GM19438 (cell line): ENCODE measurements around the gene NCK1.
"Not testable (repeated sequence)": the region's sequence is repeated elsewhere in the genome, so short reads cannot be mapped to it uniquely, and the experiment has no call there.

Source experiments
- ATAC-seq: cut with Tn5 transposase; IDR thresholded peaks from one replicate; pipeline ENCODE4 v1.9.1; 2021; ENCODE audit warnings: low read depth; ENCODE audit not compliant: unreplicated experiment

Gene NCK1

DNA sequence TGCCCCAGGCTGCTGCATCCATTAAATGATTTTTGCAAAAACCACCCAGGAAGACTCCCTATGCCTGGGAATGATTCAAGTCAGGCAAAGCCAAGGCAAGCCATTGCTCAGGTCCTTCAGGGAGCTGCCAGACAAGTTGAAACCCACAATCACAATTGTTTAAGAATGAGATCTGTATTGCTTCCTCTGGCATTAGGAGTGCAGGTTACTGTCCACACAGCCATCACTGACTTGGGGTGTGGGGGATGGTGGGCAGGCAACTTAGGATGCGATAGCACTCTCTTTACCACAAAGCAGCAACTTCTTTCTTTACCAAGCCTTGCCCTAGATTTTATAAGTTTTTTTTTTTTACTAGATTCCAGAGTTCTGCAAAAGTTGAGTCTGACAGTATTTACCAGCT lies 80.8 kb downstream of the NCK1 start:
- ATAC-seq, result no peak

DNA sequence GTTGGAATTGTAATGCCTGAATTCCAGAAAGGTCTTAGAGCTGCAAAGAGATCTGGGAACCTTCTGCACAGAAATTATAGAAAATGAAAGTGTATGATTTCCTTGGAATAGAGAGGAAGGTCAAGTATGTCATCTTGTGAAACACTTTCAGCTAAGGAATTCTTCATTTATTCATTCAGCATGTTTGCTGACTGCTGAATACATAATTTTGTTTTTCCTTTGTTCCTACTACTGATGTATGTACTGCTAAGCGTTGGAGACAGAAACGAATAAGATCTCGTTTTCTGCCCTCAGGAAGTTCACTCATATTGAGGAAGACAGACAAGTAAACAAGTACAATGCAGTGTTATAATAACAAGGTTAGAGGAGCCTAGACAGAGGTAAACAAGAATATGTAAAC lies 81.4 kb downstream of the NCK1 start:
- ATAC-seq, result no peak

- no peak for ATAC-seq
Observed at GRCh38 chr3:136946978-136947377, 85.0 kb downstream of the NCK1 start.

DNA sequence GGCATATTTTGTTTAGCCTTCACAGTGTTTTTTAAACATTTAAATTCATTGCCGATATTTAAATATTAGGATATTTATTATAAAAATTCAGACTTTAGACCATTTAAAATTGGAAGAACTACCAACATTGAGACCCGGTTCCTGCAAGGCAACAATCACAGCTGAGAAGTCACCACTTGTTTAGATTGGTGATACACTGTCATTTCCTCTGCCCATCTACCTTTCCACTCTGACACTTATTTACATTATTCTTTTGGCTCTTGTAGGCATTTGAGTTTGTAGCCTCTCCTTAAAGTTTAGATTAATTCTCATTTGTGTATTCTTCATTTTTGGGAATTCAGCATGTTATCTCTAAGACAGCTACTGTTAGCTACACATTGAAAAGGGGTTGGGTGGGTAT lies 85.5 kb downstream of the NCK1 start:
- ATAC-seq, result no peak

- no peak for ATAC-seq
Observed at GRCh38 chr3:136949146-136949545, 87.1 kb downstream of the NCK1 start.

DNA sequence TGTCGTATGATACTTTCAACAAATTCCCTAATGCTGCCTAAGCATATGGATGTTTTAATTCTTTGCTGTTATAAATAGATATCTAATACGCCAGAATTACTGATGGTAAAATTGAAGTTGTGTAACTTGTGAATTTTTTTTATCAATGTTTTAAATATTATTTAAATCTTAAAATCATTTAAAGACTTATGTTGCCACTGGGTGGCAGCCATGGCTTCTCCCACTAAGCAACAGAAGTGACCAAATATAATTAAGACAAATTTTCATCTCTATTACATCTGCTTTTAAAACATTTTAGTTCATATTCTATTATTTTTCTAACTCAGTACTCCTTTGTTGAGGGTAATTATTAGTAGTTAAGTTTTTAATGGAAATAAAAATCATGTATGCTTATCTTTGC lies 87.7 kb downstream of the NCK1 start:
- ATAC-seq, result no peak

GRCh38 chr3:136950623-136951022 lies 88.6 kb downstream of the NCK1 start:
- no peak for ATAC-seq

- no peak for ATAC-seq
Observed at GRCh38 chr3:136952292-136952691, 90.3 kb downstream of the NCK1 start.

GRCh38 chr3:136954251-136954650 lies 92.2 kb downstream of the NCK1 start:
- ATAC-seq, result no peak

DNA sequence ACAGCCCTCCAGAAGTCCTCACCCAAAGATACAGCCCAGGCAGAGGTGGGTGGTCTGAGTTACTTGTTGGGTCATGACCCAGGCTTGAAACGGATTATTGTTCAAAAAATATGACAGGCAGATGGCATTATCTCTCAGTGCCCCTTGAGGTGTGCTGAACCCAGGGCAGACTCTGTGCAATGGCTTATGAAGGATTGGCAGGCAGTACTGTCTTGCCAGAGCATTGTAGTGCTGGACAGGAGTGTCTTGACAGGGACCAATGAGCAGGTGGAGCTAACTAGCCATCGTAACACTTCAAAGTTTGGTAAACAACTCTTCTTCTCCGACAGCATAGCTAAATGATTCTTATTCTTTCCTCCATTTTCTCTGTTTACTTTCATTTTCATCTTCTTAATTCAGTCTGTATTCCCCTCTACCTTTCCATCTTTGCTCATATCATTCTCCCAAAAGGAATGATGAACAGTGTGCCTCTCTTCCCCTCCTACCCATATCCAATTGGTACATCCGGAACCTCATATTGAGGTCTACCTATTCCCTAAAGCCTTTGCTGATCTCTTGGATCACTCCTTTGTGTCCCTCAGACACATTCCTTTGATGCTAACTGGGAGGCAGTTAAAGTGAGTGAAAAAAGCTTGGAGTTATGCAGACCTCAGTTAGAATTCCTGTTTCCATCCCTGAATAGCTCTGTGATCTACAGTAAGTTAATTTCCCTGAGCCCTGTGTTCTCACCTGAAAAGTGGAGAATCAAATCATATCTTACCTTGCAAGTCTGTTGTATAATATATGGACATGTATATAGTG lies 93.2 kb downstream of the NCK1 start:
- no peak for ATAC-seq

- ATAC-seq, result no peak
Observed at GRCh38 chr3:136955813-136956212, 93.8 kb downstream of the NCK1 start.

DNA sequence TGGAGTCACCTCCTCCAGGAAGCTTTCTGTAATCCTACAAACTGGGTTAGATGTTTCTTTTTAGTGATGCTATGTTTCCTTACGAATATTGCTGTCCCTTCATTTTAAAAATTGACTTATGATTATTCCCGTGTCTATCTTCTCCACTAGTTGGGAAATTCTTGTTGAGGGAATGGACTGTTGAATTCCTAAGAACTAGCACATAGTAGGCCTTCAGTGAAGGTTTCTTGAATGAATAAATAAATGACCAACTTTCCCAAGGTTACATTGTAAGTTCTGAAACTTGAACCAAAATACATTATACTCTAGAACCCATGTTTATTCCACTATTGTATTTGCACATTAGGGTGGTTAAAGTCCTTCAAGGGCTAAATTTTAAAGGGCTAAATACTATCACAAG lies 95.0 kb downstream of the NCK1 start:
- ATAC-seq, result no peak

- no peak for ATAC-seq
Observed at GRCh38 chr3:136957751-136958288, 95.8 kb downstream of the NCK1 start, which contains the start of gene IL20RB. Gene IL20RB (plus strand): TSS chr3:136957983. CDS start chr3:136958114, 131 bp downstream.

DNA sequence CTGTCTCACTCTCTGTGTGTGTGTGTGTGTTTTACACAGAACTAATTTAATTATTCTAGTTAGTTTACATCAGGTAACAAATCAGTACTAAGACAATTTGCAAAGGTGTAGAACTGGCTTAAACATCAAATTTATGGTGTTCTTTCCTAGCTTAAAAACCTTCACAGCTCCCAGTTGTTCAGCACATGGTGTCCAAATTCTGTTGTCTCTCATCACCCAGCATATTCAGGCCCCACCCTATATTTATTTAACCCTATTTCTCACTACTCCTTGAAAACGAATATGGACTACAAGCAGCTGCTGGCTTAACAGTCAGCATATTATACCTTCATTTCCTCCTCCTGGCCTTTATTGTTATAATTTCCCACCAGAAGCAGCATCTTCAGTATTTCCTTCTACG lies 96.9 kb downstream of the NCK1 start:
- no peak for ATAC-seq

DNA sequence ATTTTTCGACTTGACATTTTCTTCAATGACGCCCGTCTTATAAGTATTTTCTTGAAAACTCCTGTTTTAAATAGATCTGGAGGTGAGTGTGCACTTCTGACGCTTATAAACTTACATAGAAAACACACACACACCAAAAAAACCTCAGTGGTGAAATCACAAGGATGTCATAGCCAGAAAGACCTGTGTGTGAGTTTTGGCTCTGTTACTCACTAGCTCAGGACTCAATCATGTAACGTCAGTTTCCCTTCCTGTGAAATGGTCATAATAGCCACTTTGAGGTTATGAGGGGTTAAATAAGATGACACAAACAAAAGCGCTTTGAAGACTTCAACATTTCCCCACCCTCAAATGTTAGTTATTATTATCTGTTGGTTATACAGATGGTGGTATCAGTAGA lies 97.6 kb downstream of the NCK1 start:
- no peak for ATAC-seq

GRCh38 chr3:136960838-136961836 lies 99.1 kb downstream of the NCK1 start:
- no peak for ATAC-seq

DNA sequence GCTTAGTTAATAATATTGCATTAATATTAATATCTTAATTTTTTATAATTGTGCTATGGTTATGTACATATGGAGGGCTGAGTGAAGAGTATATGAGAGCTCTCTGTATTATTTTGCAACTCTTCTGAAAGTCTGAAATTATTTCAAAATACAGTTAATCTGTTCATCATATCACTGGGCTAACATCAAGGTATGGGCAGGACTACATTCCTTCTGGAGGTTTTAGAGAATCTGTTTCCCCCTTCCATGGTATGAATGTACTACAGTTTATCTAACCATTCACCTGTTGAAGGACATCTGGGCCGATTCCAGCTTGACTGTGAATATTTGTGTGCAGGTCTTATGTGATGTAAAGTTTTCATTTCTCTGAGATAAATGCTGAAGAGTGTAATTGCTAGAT lies 100.9 kb downstream of the NCK1 start:
- no peak for ATAC-seq

- not testable (repeated sequence) for ATAC-seq
Observed at GRCh38 chr3:136969539-136969938, 107.5 kb downstream of the NCK1 start.

DNA sequence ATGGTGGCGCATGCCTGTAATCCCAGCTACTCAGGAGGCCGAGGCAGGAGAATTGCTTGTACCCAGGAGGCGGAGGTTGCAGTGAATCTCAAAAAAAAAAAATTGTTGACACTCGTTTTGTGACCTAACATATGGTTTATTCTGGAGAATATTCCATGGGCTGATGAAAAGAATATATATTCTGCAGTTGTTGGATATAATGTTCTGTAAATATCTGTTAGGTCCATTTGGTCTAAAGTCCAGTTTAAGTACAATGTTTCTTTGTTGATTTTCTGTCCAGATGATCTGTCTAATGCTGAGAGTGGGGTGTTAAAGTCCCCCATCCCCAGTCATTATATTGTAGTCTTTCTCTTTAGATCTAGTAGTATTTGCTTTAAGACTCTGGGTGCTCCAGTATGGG lies 111.3 kb downstream of the NCK1 start:
- ATAC-seq, result no peak

DNA sequence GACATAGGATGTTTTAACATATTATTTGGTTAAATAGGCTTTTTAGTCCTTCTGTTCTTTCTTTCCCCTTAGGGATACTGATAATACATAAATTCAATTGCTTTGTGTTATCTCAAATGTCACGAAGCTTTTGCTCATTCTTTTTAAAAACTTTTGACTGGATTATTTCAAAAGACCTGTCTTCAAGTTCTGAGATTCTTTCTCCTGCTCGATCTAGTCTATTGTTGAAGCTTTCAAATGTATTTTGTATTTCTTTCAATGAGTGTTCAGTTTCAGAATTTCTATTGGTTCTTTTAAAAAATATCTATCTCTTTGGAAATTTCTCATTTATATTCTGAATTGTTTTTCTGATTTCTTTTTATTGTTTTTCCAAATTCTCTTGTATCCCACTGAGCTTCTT lies 112.7 kb downstream of the NCK1 start:
- ATAC-seq, result no peak

GRCh38 chr3:136979204-136979603 lies 117.2 kb downstream of the NCK1 start:
- ATAC-seq, result no peak
